WTC11 (cell line): ENCODE data around the gene FRYL. TPM values are rescaled to one million over a fixed set of nuclear protein-coding genes. Genes with fewer than 3 reads are reported as not detected.

Experiments
- ATAC-seq: fragments of 200-7000 bp; cut with Tn5 transposase; 2 replicates; pipeline ENCODE4 v1.10.0; 2021; ENCODE audit warnings: mild to moderate bottlenecking, moderate library complexity
- CTCF ChIA-PET: fragments of 300-600 bp; sonication (Branson Sonifier 250); formaldehyde crosslinking; loops from one replicate; lab custom pipeline; 2021; ENCODE audit warnings: antibody characterized with exemption; lab: Charles Lee
- POLR2A ChIA-PET: fragments of 350-600 bp; sonication (Branson Sonifier 250); formaldehyde crosslinking; loops from one replicate; lab custom pipeline; 2021; ENCODE audit warnings: antibody characterized with exemption; lab: Charles Lee
- DNase-seq: peaks from one replicate; pipeline ENCODE4 v3.0.0; 2021; ENCODE audit warnings: low spot score
- H3K27ac Mint-ChIP-seq: 2 replicates; pipeline ENCODE4 v1.8.0; 2021; ENCODE audit warnings: mixed read lengths
- H3K27me3 Mint-ChIP-seq: 2 replicates; pipeline ENCODE4 v1.8.0; 2021; ENCODE audit warnings: low read depth, mild to moderate bottlenecking, moderate library complexity, mixed read lengths
- H3K36me3 Mint-ChIP-seq: 2 replicates; pipeline ENCODE4 v1.8.0; 2021; ENCODE audit warnings: mixed read lengths
- H3K4me1 Mint-ChIP-seq: 2 replicates; pipeline ENCODE4 v1.8.0; 2022; ENCODE audit warnings: mixed read lengths
- H3K4me3 Mint-ChIP-seq: 2 replicates; pipeline ENCODE4 v1.8.0; 2021; ENCODE audit warnings: mild to moderate bottlenecking, moderate library complexity, mixed read lengths
- H3K9me3 Mint-ChIP-seq: 2 replicates; pipeline ENCODE4 v1.8.0; 2021; ENCODE audit warnings: mixed read lengths
- AFF4 ChIP-seq: sonication (generic); formaldehyde crosslinking; IDR thresholded peaks from 2 replicates; pipeline ENCODE4 v1.8.1; 2023; ENCODE audit warnings: mild to moderate bottlenecking, missing genetic modification reagents, borderline replicate concordance
- ATF2 ChIP-seq: sonication (generic); formaldehyde crosslinking; IDR thresholded peaks from 2 replicates; pipeline ENCODE4 v1.8.1; 2022; ENCODE audit warnings: low read depth, missing genetic modification reagents, borderline replicate concordance
- CBFB ChIP-seq: sonication (generic); formaldehyde crosslinking; IDR thresholded peaks from 2 replicates; pipeline ENCODE4 v1.8.1; 2022; ENCODE audit warnings: mild to moderate bottlenecking, low read depth, missing genetic modification reagents
- FOXP4 ChIP-seq: sonication (generic); formaldehyde crosslinking; IDR thresholded peaks from 2 replicates; pipeline ENCODE4 v1.8.0; 2022; ENCODE audit warnings: mild to moderate bottlenecking, missing genetic modification reagents
- IRF2 ChIP-seq: sonication (generic); formaldehyde crosslinking; IDR thresholded peaks from 2 replicates; pipeline ENCODE4 v1.8.0; 2022; ENCODE audit warnings: low read depth, missing genetic modification reagents, borderline replicate concordance
- MXD4 ChIP-seq: fragments of 250-450 bp; sonication (Bioruptor Pico); IDR thresholded peaks from 2 replicates; pipeline ENCODE4 v1.8.0; 2021; ENCODE audit warnings: mild to moderate bottlenecking, moderate library complexity, borderline replicate concordance
- NFYB ChIP-seq: sonication (generic); formaldehyde crosslinking; conservative IDR thresholded peaks from 2 replicates; pipeline ENCODE4 v1.8.0; 2022; ENCODE audit warnings: low read depth, missing genetic modification reagents
- OVOL2 ChIP-seq: fragments of 250-450 bp; sonication (Bioruptor Pico); IDR thresholded peaks from 2 replicates; pipeline ENCODE4 v1.9.0; 2021; ENCODE audit warnings: mild to moderate bottlenecking, borderline replicate concordance
- PRDM15 ChIP-seq: sonication (generic); formaldehyde crosslinking; IDR thresholded peaks from 2 replicates; pipeline ENCODE4 v1.8.0; 2022; ENCODE audit warnings: missing genetic modification reagents
- RORB ChIP-seq: fragments of 250-450 bp; sonication (Bioruptor Pico); IDR thresholded peaks from 2 replicates; pipeline ENCODE4 v1.9.0; 2021; ENCODE audit warnings: mild to moderate bottlenecking
- ZNF138 ChIP-seq: sonication (generic); formaldehyde crosslinking; conservative IDR thresholded peaks from 2 replicates; pipeline ENCODE4 v1.8.1; 2022; ENCODE audit warnings: mild to moderate bottlenecking, moderate library complexity, missing genetic modification reagents
- ZNF219 ChIP-seq: sonication (generic); formaldehyde crosslinking; IDR thresholded peaks from 2 replicates; pipeline ENCODE4 v1.8.0; 2023; ENCODE audit warnings: missing genetic modification reagents, mild to moderate bottlenecking, borderline replicate concordance
- ZNF317 ChIP-seq: sonication (generic); formaldehyde crosslinking; IDR thresholded peaks from 2 replicates; pipeline ENCODE4 v1.8.1; 2023; ENCODE audit warnings: low read depth, mild to moderate bottlenecking, moderate library complexity, missing genetic modification reagents, borderline replicate concordance
- ZNF512 ChIP-seq: sonication (generic); formaldehyde crosslinking; IDR thresholded peaks from 2 replicates; pipeline ENCODE4 v1.8.1; 2022; ENCODE audit warnings: missing genetic modification reagents, borderline replicate concordance
- total RNA-seq: library from RNA; stranded (reverse); gene quantifications from 3 replicates; pipeline ENCODE4 v1.2.3, GENCODE V29; 2021

FRYL gene
- total RNA-seq, 1 experiment from 2014 or later, result 38.7 TPM

- peaks cover 9% of the 10 kb centered on the region for H3K4me1 Mint-ChIP-seq
- ATAC-seq, result no peak
- ChIA-PET POLR2A (no interaction called here), CTCF (no interaction called here)
- H3K4me3 Mint-ChIP-seq, result no peak overlapping the region
- H3K27me3 Mint-ChIP-seq, result no peaks in the 10 kb centered on the region
- TF ChIP-seq ZNF317 (CRISPR knock-in tag), result no peak
- TF ChIP-seq NFYB (CRISPR knock-in tag), result no peak
- no peak for TF ChIP-seq ZNF512 (CRISPR knock-in tag)
- no peak for TF ChIP-seq FOXP4
- TF ChIP-seq IRF2, result no peak
- TF ChIP-seq PRDM15 (CRISPR knock-in tag), result no peak
- TF ChIP-seq RORB (CRISPR knock-in tag), result no peak
- H3K9me3 Mint-ChIP-seq, result no peaks in the 10 kb centered on the region
- H3K27ac Mint-ChIP-seq, result no peak overlapping the region
- no peaks in the 10 kb centered on the region for H3K36me3 Mint-ChIP-seq
- no peak for DNase-seq
Observed at GRCh38 chr4:48815483-48815882, 35.4 kb upstream of the FRYL start.

- no peak for DNase-seq
- POLR2A ChIA-PET, result interaction anchor here (0.8 kb wide), 1 partner anchor 27 kb away, joined by 3 read pairs; no protein-coding TSS in a partner anchor
- Mint-ChIP-seq H3K4me3 (no peak overlapping the region), H3K9me3 (no peaks in the 10 kb centered on the region), H3K27ac (no peak overlapping the region), H3K4me1 (peaks cover 9% of the 10 kb centered on the region), H3K27me3 (no peaks in the 10 kb centered on the region), H3K36me3 (no peaks in the 10 kb centered on the region)
- TF ChIP-seq ZNF219 (CRISPR knock-in tag), result no peak
- TF ChIP-seq CBFB, result no peak
- TF ChIP-seq ZNF138 (CRISPR knock-in tag), result no peak
- TF ChIP-seq NFYB (CRISPR knock-in tag), result no peak
- TF ChIP-seq RORB (CRISPR knock-in tag), result no peak
- no peak for TF ChIP-seq OVOL2 (CRISPR knock-in tag)
- TF ChIP-seq AFF4 (CRISPR knock-in tag), result no peak
- no peak for TF ChIP-seq FOXP4
- TF ChIP-seq ATF2 (CRISPR knock-in tag), result no peak
- no peak for TF ChIP-seq MXD4 (CRISPR knock-in tag)
- CTCF ChIA-PET, result no interaction called here
- no peak for ATAC-seq
Observed at GRCh38 chr4:48813964-48814363, 33.9 kb upstream of the FRYL start.
